ENCODE results near the gene HGS. TPM values are rescaled to one million over a fixed set of nuclear protein-coding genes. Genes with fewer than 3 reads are reported as not detected.
A peak's percentile ranks its signal among the peaks of the same experiment; 100 is the strongest.

HGS gene
- total RNA-seq, 3 donors from 2014 or later = 146 to 162 (median 147) TPM

DNA sequence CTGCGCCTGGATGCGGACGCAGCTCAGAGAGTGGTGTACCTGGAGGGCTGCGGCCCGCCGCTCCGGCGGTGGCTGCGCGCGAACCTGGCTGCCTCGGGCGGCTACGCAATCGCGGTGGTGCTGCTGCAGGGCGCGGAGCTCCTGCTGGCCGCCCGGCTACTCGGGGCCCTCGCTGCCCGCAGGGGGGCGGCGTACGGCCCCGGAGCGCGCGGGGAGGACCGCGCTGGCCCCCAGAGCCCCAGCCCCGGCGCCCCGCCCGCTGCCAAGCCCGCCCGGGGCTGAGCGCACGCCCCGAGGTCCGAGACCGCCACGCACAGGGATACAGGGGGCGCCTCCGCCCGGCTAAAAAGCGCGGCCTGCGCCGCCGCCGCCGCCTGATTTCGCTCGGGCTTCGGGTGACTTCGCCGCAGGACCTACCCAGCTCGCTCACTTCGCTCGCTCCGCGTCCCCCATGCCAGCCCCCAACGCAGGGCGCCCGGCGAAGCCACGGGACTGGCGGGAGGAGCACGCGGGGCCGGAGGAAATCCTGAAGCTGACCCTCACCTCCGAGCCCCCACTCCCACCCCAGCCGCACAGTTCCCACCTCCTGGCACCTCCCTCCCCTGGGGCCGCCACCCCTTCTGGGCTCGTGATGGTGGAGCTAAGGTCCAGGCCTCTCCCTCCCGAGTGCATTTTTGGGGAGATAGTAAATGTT is 35.7 kb upstream of the HGS start:
- peaks cover 27% of the 10 kb centered on the region for H3K27me3 Mint-ChIP-seq (ENCODE audit: low read depth)
- H3K9me3 Mint-ChIP-seq = no peaks in the 10 kb centered on the region
- no peaks in the 10 kb centered on the region for H3K4me1 Mint-ChIP-seq (ENCODE audit: low read depth)
- H3K36me3 Mint-ChIP-seq (ENCODE audit: insufficient read depth) = no peaks in the 10 kb centered on the region
- no peak overlapping the region for H3K4me3 Mint-ChIP-seq
- DNase-seq (no peak), ATAC-seq (no peak)

DNA sequence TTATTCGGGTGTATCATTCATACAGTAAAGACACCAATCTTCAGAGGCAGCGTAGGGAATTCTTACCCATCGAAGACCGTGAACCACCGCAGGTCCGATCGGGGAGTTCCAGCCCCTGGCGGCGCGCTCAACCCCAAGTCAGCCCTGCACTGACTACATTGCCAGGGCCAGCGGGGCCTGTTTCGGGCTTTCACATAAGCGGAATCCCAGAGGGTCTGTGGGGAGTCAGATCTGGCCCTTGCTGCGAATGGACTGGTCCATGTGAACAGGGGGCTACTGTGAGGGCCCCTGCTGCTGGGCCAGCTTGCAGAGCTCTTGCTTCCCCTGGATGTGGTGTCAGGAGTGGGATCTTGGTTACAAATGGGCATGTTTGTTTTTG is 35.1 kb upstream of the HGS start:
- peaks cover 29% of the 10 kb centered on the region for H3K27me3 Mint-ChIP-seq (ENCODE audit: low read depth)
- peaks cover 3% of the 10 kb centered on the region for H3K4me1 Mint-ChIP-seq (ENCODE audit: low read depth)
- ATAC-seq = no peak
- H3K36me3 Mint-ChIP-seq (ENCODE audit: insufficient read depth) = no peaks in the 10 kb centered on the region
- no peaks in the 10 kb centered on the region for H3K9me3 Mint-ChIP-seq
- DNase-seq = no peak
- no peak overlapping the region for H3K4me3 Mint-ChIP-seq

- Mint-ChIP-seq H3K4me3 (no peak overlapping the region), H3K9me3 (no peaks in the 10 kb centered on the region), H3K36me3 (ENCODE audit: insufficient read depth) (no peaks in the 10 kb centered on the region), H3K27me3 (ENCODE audit: low read depth) (peaks cover 31% of the 10 kb centered on the region), H3K4me1 (ENCODE audit: low read depth) (peaks cover 3% of the 10 kb centered on the region)
- no peak for DNase-seq
- no peak for ATAC-seq
Observed at GRCh38 chr17:81650951-81651350, 32.9 kb upstream of the HGS start.

GRCh38 chr17:81651692-81652091 is 32.1 kb upstream of the HGS start:
- no peak overlapping the region for H3K4me3 Mint-ChIP-seq

GRCh38 chr17:81652906-81653771 is 30.7 kb upstream of the HGS start:
- Mint-ChIP-seq H3K4me1 (ENCODE audit: low read depth) (peaks cover 10% of the 10 kb centered on the region), H3K4me3 (peak overlapping the region; percentile 60), H3K36me3 (ENCODE audit: insufficient read depth) (no peaks in the 10 kb centered on the region)

More at GRCh38 chr17:81651692-81652091, 32.1 kb upstream of the HGS start:
- no peak for ATAC-seq
- Mint-ChIP-seq H3K36me3 (ENCODE audit: insufficient read depth) (no peaks in the 10 kb centered on the region), H3K4me1 (ENCODE audit: low read depth) (peaks cover 3% of the 10 kb centered on the region), H3K9me3 (no peaks in the 10 kb centered on the region), H3K27me3 (ENCODE audit: low read depth) (peaks cover 31% of the 10 kb centered on the region)
- DNase-seq = no peak

GRCh38 chr17:81655378-81656117 is 28.3 kb upstream of the HGS start:
- Mint-ChIP-seq H3K9me3 (no peaks in the 10 kb centered on the region), H3K4me1 (ENCODE audit: low read depth) (peaks cover 10% of the 10 kb centered on the region), H3K4me3 (no peak overlapping the region), H3K36me3 (ENCODE audit: insufficient read depth) (no peaks in the 10 kb centered on the region), H3K27me3 (ENCODE audit: low read depth) (peaks cover 10% of the 10 kb centered on the region)
- ATAC-seq (no peak), DNase-seq (no peak)

More at GRCh38 chr17:81652906-81653771, 30.7 kb upstream of the HGS start:
- ATAC-seq (peak; percentile 75 to 82), DNase-seq (no peak)
- H3K27me3 Mint-ChIP-seq (ENCODE audit: low read depth) = peaks cover 23% of the 10 kb centered on the region
- H3K9me3 Mint-ChIP-seq = no peaks in the 10 kb centered on the region

DNA sequence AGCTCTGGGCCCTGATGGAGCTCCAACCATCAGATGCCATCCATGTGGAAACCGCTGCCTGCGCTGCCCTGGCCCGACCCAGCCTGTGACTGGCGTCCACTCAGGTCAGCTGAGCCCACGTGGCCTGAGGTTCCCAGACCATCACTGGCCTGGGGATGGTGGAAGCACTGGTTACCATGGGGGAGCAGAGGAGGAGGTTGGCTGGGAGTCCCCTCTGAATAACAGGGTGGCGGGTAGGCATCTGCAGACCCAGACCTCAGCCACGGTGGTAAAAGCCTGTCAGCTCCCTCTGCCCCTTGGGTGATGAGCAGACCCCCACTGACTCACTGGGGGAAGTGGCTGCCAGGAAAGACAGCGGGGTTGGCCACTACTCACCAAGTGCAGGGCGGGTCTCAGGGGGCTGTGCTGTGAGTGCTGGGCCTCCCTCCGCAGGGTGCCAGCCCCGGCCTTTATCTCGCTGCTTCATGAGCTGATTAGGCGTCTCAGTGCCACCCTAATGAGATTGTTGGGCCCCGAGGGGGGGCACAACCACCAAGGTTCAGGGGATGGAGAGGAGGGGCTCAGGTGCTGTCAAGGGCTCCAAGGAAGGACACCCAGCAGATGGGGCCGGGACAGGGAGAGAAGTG is 27.6 kb upstream of the HGS start, which contains the start of gene PDE6G:
TSS of gene PDE6G (minus strand) at position 425 of the 626 bp plus-strand sequence. CDS start 3,237 bp downstream, outside the sequence.
- H3K9me3 Mint-ChIP-seq = no peaks in the 10 kb centered on the region
- peaks cover 10% of the 10 kb centered on the region for H3K27me3 Mint-ChIP-seq (ENCODE audit: low read depth)
- H3K36me3 Mint-ChIP-seq (ENCODE audit: insufficient read depth) = no peaks in the 10 kb centered on the region

DNA sequence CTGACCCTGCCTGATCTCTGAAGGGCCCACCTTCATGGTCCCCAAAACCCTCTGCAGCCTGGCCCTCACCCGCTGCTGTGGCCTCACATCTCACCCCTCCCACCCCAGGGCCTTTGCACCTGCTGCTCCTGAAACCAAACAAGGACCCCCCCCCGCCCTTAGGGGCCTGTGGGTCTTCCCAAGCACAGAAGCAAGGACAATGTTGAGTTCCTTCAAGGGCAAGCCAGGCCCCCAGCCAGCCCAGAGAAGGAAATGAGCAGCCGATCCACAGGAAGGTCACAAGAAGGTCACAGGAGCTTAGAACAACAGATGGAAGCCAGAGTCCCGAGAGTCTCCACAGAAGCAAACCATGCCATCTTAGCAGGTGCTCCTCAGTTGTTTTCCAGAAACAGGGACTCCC is 27.0 kb upstream of the HGS start:
- peaks cover 10% of the 10 kb centered on the region for H3K4me1 Mint-ChIP-seq (ENCODE audit: low read depth)
- H3K27me3 Mint-ChIP-seq (ENCODE audit: low read depth) = peaks cover 6% of the 10 kb centered on the region
- H3K4me3 Mint-ChIP-seq = no peak overlapping the region
- no peak for ATAC-seq
- DNase-seq = no peak
- no peaks in the 10 kb centered on the region for H3K9me3 Mint-ChIP-seq
- no peaks in the 10 kb centered on the region for H3K36me3 Mint-ChIP-seq (ENCODE audit: insufficient read depth)

More for the DNA sequence above, 27.6 kb upstream of the HGS start, which contains the start of gene PDE6G:
- peaks cover 10% of the 10 kb centered on the region for H3K4me1 Mint-ChIP-seq (ENCODE audit: low read depth)
- DNase-seq = no peak
- no peak within 1 kb of the TSS for H3K4me3 Mint-ChIP-seq
- ATAC-seq = no peak

DNA sequence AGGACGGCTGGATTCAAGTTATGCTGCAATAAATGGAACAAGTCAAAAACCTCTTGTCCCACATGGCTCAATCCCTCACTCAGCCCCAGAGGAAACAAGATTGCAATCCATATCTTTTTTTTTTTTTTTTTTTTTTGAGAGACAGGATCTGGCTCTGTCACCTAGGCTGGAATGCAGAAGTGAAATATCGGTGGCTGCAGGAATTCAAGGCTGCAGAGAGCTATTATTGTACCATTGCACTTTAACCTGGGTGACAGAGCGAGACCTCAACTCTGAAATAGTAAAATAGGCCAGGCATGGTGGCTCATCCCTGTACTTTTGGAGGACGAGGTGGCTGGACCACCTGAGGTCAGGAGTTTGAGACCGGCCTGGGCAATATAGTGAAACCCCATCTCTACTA is 24.8 kb upstream of the HGS start:
- DNase-seq (no peak), ATAC-seq (no peak)
- Mint-ChIP-seq H3K36me3 (ENCODE audit: insufficient read depth) (no peaks in the 10 kb centered on the region), H3K27me3 (ENCODE audit: low read depth) (no peaks in the 10 kb centered on the region), H3K4me3 (no peak overlapping the region), H3K9me3 (no peaks in the 10 kb centered on the region), H3K4me1 (ENCODE audit: low read depth) (peaks cover 13% of the 10 kb centered on the region)

- Mint-ChIP-seq H3K4me1 (ENCODE audit: low read depth) (peaks cover 22% of the 10 kb centered on the region), H3K27me3 (ENCODE audit: low read depth) (no peaks in the 10 kb centered on the region), H3K9me3 (no peaks in the 10 kb centered on the region), H3K4me3 (no peak overlapping the region), H3K36me3 (ENCODE audit: insufficient read depth) (peaks cover 5% of the 10 kb centered on the region)
- DNase-seq (no peak), ATAC-seq (no peak)
Observed at GRCh38 chr17:81660441-81660840, 23.4 kb upstream of the HGS start.

DNA sequence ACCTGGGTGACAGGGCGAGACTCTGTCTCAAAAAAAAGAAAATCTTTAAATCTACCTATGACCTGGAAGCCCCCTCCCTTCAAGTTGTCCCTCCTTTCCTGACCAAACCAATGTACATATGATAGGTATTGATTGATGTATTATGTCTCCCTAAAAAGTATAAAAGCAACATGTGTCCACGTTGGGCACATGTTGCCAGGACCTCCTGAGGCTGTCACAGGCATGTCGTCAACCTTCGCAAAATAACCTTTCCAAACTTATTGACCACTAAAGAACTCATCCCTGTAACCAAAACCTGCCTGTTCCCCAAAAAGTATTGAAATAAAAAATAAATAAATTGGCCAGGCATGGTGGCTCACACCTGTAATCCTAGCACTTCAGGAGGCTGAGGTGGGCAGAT is 21.8 kb upstream of the HGS start:
- peaks cover 27% of the 10 kb centered on the region for H3K4me1 Mint-ChIP-seq (ENCODE audit: low read depth)
- DNase-seq = no peak
- ATAC-seq = no peak
- no peak overlapping the region for H3K4me3 Mint-ChIP-seq
- H3K27me3 Mint-ChIP-seq (ENCODE audit: low read depth) = no peaks in the 10 kb centered on the region
- no peaks in the 10 kb centered on the region for H3K9me3 Mint-ChIP-seq
- peaks cover 8% of the 10 kb centered on the region for H3K36me3 Mint-ChIP-seq (ENCODE audit: insufficient read depth)

DNA sequence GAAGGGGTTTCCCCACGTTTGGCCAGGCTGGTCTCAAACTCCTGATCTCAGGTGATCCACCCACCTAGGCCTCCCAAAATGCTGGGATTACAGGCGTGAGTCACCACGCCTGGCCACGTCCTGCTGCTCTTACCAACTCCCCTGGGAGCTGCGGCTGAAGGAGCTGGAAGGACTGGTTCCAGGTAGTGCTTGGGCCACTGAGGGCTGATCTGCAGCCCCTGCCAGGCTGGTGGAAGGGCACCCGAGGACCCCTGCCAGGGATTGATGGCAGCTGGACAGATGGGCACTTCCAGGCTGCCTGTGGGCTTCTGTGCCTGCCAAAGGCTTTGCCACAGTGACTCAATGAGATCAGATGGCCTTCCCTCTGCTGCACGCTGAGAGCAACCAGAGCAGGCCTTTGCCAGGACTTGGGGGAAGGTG is 19.8 kb upstream of the HGS start:
- ATAC-seq (no peak), DNase-seq (no peak)
- Mint-ChIP-seq H3K27me3 (ENCODE audit: low read depth) (no peaks in the 10 kb centered on the region), H3K4me3 (peak overlapping the region; percentile 25), H3K9me3 (no peaks in the 10 kb centered on the region), H3K4me1 (ENCODE audit: low read depth) (peaks cover 35% of the 10 kb centered on the region), H3K36me3 (ENCODE audit: insufficient read depth) (peaks cover 15% of the 10 kb centered on the region)

DNA sequence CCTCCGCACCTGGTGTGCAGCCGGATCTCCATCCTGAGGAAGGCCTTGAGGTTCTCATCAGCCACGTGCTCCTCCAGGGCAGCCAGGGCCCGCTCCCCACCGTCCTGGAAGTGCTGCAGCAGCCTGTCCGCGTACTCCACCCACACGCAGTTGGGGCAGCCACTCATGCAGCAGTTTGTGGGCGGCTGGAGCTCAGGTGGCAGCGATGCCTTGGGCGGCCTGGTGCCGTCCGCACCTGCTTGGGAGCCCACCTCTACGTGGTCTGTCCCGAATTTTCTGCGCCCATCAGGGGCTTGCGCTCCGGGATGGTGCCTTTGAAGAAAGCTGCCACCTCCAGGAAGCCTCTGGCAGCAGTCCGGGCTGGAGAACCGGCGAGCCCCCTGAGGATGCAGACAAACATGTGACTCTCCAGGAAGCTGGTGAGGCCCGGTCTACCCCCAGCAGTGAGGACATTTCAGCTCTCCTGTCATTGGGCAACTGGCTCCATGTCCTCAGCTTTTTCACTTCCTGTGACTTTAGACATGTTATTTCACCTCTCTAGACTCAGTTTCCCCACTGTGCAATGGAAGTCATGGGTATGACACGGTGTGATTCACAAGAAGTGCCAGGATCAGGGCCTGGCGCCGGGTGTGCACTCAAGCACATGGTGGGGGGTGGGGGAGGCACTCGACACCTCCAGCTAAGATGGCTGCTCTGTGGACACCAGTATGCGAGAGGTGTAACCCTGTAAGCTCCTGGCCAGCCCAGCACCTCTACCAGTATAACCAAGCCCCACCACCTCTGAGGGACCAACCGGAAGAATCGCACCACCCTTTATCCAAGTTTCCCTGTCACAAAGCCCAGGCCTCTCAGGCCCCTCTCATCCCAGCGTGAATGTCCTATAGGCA is 18.4 kb upstream of the HGS start:
- Mint-ChIP-seq H3K4me1 (ENCODE audit: low read depth) (peaks cover 35% of the 10 kb centered on the region), H3K36me3 (ENCODE audit: insufficient read depth) (peaks cover 19% of the 10 kb centered on the region)

More for the DNA sequence above, 18.4 kb upstream of the HGS start:
- ATAC-seq = peak; percentile 47 to 49
- DNase-seq = peak; percentile 54
- Mint-ChIP-seq H3K27me3 (ENCODE audit: low read depth) (no peaks in the 10 kb centered on the region), H3K9me3 (no peaks in the 10 kb centered on the region), H3K4me3 (peak overlapping the region; percentile 92)
